ENCODE results near the gene NTNG1.

Gene NTNG1

DNA sequence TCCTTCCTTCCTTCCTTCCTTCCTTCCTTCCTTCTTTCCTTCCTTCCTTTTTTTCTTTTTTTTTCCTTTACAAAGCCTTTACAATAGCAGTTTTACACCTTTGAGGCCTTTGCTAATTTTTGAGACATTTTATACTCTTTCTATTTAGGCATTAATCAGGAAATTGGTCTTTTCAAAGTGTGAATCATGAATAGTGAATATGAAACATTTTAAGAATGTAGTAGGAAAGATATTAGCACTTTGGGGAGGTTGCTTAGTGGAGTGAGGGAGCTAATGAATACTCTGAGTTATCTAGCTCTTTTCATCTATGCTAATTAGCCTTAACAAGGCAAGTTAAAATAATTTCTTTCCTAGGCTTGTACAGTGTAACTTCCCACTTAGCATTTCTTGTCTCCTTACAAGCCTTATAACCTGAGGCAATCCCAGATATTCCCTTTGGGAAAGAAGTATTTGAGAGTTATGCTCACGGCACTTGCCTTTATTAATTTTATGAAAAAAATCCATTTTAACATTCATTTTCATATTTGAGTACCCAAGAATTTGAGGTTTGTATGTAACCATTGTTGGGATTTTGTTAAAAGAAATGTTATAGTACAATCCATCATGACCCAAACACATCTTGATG is 122.6 kb downstream of the NTNG1 start:
- DNase-seq (ENCODE audit: low spot score), result no peak

DNA sequence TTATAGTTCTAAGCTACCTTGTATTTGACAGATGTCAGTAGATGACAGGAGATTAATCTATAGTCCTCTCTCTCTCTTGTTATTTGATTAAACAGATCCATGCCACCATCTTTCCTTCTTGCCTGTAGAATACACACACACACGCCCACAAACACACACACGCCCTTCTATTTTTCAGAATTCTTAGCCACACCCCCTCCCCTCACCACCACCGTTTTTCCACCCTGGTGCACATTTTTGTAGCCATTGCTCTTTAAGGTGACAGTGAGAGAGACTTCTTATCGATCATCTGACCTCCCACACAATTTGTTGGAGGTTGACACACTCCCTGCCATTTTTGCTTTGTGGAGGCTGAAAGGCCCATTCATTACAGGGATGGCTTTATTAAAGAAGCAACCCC is 123.2 kb downstream of the NTNG1 start:
- DNase-seq (ENCODE audit: low spot score), result no peak

DNA sequence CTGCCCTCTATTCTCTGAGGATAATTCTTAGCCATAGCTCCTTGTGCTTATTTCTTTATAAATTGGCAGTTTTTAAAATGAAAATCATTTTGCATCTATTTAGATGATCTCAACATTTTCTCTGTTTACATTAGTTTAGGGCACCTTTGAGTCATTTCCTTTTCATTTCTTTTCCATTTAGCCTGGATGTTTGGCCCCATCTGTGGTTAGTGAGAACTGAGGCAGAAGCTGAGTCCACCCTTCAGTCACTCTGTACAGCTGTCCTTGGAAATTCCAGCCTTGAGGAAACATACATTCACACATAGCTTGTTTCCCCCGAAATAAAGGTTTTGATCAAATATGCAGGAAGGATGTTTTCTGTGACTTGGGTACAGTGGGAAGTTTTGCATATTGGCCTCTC is 123.7 kb downstream of the NTNG1 start:
- no peak for DNase-seq (ENCODE audit: low spot score)

DNA sequence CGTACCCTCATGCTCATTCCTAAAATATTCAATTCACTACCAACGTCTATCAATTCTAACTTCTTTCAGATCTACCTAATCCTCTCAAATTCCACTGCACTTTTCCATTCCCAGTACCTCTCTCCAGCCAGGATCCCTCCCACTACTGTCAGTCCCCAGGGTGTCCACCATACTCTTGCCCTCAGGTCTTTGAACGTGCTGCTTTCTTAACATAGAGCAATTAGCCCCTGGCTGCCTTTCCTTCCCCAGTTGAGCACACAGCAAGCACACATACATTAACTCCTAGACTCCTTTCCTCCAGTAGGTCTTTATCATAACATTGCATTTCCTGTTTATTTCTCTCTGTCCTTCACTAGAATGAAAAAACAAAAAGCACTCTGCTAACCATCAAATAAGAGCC is 126.7 kb downstream of the NTNG1 start:
- no peak for DNase-seq (ENCODE audit: low spot score)

DNA sequence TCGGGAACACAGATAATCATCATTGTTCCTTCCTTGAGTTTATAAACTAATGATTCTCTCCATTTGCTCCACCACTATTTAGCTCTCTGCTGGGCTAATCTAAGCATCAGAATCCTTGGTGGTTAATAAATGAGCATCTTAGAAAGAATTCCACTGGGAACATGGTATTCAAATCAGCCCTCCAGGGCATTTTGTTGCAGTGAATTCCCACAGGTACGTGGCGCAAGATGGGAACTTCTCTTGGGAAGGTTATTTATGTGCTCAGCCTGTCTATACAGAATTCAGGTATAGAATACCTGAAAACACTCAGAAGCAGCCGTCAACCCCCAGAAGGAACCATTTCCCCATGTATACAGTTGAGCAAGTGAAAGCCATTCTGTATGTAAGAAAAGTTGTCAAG is 131.5 kb downstream of the NTNG1 start:
- DNase-seq (ENCODE audit: low spot score), result no peak

DNA sequence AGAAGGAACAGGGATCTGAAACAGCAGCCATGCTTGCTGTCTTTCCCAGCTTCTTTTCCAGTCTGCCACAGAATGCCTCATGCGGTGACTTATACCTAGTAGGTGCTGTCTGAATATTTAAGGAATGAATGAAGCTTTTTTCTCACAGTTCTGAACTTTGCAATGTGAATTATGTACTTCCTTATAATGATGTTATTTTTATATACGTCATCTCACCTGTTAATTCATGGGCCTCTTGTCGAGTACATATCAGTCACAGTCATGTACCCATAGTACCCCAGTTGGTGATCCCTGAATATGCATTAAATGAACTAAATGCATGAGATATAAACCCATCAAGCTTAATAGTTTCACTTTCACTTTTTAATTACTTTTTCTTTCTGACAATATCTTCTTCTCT is 132.7 kb downstream of the NTNG1 start:
- no peak for DNase-seq (ENCODE audit: low spot score)

DNA sequence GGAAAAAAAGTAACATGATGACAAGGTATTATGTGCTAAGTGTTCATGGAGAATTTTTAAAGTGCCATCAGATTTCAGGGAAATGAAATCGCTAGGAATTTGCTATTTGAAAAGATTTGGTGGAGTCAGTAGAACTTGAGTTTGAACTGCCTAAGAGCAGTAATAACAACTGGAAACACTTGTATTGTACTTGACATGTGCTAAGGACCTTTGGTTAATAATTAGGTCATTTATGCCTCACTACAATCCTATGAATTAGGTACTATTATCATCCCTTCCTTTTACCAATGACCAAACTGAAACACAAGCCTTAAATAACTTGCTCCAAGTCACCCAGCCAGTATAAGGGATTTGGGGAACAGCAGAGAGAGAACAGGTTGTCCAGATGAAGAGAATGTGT is 133.4 kb downstream of the NTNG1 start:
- no peak for DNase-seq (ENCODE audit: low spot score)

DNA sequence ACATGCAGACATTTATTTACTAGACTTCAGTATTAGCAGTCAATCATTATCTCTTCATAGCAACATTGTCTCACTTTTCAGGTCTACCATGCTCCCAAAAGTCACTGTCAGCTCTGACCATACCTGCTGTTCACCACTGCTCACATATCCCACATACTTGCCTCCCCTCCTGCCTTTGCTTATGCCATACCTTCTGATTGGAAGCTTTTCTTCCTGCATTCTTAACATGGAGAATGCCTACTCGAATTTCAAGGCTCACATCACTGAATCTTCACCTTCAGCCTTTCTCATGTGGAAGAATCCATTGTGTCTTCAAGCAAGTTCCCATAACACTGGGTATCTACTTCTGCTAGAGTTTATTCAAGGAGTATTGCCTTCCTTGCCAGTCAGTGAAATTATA is 135.4 kb downstream of the NTNG1 start:
- DNase-seq (ENCODE audit: low spot score), result no peak

DNA sequence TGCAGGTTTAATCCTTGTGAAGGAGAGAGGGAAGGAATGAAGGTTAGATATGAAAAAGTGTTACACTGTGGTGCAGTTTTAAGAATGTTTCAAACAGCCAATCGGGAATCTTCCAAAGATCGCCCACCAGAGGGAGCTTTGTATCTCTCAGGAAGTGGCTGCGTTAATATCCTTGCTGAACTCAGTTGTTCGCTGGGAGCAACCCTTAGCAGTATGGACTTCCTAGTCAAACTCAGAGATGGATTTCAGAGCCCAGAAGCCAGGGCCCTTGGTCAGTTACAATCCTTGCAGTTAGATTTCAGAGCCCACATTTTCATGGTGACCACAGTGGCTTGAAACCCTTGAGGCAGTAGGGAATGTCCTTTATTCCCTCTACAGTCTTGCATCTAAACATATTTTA is 136.2 kb downstream of the NTNG1 start:
- DNase-seq (ENCODE audit: low spot score), result peak; percentile 23

DNA sequence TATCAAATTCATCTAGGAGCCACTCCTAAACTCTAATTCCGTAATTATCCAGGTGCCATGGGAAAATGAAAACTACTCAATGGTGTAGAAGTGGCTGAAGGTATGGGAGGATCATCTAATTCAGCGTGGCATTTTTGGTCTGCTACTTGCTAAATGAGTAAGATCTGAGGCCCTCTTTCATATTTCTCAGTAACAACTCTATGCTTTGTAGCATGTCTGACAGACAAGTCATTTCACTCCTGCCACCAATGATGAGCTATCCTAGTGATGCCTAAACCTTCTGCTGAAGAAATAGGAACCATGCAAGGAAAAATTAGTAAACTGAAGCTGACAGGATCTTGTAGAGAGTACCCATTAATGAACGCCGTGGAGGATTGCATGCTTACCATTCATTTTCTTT is 145.3 kb downstream of the NTNG1 start:
- no peak for DNase-seq (ENCODE audit: low spot score)

DNA sequence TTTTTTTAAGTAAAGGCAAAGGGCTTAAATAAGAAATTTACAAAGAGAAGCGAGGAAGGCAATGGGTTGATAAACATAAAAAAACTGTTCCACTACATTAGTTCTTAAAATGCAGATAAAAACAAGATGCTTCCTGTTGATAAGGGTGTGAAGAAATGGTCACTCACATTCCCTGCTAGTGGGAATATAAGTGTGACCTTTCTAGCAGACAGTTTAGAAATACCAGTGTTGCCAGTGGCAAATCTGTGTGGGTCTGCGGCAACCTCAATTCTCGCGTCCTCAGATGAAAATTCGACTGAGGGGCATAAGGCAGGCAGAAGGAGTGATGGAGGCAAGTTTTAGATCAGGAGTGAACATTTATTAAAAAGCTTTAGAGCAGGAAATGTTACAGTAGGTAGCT is 151.1 kb downstream of the NTNG1 start:
- no peak for DNase-seq (ENCODE audit: low spot score)

DNA sequence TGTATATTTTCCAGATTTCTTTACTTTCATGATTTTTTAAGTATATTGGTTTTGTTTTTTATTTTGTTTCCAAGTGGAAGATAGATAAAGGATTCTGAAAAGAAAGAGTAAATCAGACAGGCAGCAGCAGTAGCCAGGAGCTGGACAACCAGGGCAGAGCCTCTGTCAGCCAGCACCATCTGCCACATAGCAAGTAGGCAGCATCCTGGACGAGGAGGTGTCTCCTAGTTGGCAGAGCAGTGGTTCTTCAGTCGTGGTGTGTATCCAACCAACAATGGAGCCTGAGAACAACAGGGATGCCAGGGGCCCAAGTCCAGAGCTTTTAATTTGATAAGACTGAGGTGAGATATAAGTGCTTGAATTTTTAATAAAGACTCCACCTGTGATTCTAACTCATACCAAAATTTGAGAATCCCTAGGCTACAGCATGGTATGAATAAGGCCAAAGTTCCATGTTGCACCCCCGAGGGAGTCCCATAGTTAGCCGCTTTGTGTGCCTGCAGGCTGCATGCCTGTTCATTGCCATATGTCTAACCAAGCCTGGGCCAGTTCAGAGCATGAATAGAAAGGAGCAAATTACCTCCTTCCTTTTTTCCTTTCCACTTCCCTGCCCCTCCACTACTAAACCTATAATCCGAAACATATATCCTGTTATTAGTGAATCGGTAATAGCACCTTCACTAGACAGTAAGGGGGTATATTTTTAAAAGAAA is 153.2 kb downstream of the NTNG1 start:
- no peak for DNase-seq (ENCODE audit: low spot score)

DNA sequence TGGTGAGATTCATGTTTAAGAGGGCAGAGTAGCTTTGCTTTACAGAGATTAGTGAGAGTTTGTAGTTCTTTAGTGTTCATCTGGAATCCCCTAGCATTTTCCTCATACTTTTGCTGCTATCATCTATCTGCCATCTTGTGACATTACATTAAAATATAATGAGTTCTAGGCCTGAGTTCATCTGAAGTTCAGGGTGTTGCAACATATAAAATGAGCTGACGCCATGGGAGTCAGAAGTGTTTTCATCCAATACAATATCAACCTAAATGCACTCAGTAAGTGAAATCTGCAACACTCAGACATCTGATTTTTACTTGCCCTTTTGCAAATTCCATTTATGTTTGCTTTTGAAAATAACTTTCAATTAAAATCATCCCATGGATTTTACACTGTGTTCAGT is 153.8 kb downstream of the NTNG1 start:
- no peak for DNase-seq (ENCODE audit: low spot score)

DNA sequence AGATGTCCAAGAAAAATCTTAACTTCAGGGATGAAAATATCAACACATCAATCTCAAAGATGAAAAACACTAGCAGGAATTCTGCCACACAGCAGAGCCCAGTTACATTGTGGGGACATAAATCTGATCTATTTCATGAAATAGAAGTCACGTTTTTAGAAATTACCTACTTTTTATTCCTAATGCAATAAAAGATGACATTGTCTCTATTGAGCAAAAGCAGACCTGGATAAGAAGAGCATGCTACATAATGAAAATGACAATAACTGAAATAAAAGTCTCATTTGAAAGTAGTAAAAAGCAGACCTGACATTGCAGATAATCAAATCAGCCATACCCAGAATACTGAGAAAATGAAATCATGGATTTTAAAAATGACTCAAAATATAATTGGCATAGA is 156.8 kb downstream of the NTNG1 start:
- no peak for DNase-seq (ENCODE audit: low spot score)

DNA sequence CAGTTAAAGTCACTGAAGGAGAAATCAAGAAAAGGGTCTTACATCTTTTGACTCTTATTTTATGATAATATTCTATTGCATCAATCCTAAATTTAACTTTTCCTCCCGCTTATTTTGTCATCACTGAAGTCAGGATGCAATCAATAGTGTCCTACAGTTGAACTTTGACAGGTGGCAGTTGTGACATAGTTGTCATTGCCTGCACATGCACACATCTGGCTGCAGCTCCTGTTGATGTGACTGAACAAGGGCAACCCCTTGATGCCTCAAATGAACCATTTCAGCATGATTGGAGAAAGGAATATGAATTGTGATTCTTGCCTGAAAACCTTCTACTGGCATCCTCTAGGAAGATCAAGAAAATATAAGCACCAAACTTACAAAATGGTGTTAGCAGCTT is 157.7 kb downstream of the NTNG1 start:
- no peak for DNase-seq (ENCODE audit: low spot score)

DNA sequence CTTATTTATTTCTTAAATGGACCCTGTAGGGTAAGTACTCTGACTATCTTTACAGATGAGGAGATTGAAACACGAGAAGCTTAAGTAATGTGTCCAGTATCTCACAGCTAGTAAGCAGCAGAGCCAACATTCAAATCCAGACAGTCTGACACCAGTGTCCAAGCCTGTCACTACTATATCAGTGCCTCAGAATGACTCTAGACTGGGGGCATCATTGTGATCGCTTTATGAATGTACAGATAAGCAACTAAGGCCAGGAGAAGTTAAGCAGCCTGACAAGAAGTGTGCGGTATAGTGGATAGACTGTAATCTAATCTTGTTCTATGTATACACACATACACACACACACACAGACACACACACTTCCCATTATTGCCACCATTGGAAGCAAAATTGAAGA is 158.7 kb downstream of the NTNG1 start:
- no peak for DNase-seq (ENCODE audit: low spot score)

DNA sequence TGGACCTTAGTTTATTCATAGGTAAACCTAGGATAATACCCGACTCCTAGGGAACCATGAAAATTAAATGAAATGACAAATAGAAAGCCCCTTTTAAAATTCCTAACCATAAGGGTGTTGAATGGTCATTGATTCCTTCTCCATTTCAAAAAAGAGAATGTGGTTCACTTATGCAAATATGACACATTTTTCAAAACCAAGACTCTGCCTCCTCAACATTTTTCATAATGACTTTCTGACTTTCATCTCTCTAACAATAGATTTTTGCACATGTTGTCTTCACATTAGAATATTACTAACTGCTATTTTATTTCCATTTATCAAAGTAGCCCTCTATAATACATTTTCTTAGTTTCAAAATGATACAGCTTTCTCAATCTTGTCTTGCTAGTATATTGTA is 169.1 kb downstream of the NTNG1 start:
- no peak for DNase-seq (ENCODE audit: low spot score)

DNA sequence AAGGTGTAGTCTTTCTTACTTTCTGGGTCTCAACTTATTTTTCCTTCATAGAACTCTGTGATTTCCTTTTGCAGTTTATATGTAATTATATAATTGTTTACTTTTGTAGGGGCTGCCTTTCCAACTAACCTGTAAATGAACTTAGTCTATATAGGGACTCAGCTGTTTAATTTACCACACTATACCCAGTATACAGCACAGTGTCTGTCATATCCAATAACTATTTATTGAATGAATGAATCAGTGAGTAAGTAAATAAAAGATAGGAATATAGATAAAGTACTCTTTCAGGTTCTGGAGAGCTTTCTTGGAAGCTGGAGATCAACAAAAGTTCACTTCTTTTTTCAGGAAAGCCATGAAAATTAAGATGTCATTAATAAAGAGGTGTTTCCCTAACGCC is 174.8 kb downstream of the NTNG1 start:
- no peak for DNase-seq (ENCODE audit: low spot score)

DNA sequence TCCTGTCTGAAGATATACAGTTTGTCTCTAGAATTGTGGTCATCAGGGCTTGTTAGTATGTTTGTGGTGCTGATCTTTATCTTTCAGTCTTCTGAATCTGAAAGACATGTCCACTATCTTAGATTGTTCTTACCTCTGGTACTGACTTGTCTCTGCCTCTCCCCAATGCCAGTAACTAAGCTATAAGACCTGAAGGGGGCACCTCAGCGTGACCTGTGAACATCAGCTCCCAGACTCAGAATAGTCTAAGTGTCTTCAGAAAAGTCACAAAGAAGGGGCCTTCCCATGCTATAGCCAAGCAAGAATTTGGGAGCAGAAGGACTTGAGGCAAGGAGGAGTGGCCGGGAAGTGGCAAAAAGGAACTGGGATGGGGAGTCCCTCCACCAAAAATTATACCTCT is 178.1 kb downstream of the NTNG1 start:
- DNase-seq (ENCODE audit: low spot score), result no peak

DNA sequence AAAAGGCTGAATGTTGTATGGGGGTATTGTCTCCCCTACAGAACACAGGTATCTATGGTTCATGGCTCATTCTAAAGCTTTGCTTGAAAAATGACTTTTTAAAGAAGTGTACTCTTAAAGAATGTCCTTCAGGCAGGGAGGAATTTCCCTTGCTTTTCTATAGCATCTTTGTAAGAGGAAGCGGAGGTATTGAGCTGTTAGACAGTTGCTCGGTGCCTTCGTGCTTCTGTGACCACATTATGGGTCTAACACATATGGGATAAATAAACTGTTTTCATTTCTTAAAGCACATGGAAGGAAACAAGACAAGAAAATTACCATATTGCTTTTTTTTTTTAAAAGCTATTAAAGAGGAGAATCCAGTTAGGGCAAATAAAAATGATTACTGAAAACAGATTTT is 182.9 kb downstream of the NTNG1 start:
- no peak for DNase-seq (ENCODE audit: low spot score)

DNA sequence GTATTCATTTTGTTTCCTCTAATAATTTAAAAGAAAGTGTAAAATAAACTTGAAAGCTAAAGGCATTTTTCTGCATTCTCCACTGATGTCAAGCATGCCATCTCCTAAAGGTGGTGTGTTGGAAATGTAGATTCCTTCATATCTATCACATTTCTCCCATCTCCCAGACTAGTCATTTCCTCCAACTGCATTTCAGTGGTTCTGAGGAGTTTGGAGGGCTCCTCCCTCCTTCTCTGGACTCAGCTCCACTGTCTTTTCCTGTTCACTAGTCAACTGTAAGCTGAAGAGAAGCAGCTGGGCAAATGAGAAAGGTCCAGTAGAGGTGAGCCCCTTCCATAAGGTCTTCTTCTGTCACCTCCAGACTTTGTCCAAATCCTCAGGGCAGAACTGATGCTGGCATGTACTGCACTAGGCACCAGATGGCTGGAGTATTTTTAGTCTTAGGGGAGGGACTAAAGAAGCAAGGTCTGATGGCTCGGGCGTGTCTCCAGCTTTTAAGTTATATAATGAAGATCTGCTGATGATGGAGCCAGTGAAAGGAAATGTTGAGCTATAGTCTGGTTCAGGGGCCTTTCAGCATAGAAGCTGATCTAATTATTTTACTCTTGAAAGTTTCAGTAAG is 186.1 kb downstream of the NTNG1 start:
- no peak for DNase-seq (ENCODE audit: low spot score)

DNA sequence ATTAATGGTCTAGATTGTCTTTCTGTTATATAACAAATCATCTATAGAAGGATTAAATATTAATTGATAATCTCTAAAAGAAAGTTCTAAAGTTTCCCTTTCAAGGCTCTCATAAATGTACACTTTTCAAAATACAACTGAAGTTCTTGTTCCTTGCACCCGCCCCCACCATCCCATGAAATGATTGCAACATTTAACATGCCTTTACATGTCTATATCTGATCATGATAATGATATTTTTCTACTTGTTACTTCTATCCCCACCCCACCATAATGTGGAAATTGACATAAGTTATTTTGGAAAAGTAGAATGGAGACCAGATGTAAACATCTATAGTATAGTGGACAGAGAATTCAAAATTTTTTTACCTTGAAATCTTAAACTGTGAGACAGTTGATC is 186.6 kb downstream of the NTNG1 start:
- no peak for DNase-seq (ENCODE audit: low spot score)

DNA sequence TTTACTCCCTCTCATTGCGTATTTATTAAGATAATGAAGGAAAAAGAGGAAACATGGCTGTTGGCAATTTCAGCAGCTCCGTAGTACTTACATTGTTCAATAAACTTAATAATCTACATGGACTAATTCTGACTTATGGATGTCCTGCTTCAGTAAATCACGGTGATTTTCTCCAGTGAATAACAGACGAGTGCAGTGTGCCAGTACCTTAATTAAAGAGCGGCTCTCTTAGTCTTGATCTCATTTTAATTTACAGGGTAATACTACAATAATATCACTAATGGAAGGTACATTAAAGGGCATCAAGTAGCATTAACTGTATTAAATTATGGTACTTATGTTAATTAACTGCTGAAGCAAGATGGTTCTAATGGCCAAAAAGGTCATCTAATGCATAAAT is 187.2 kb downstream of the NTNG1 start:
- DNase-seq (ENCODE audit: low spot score), result no peak

DNA sequence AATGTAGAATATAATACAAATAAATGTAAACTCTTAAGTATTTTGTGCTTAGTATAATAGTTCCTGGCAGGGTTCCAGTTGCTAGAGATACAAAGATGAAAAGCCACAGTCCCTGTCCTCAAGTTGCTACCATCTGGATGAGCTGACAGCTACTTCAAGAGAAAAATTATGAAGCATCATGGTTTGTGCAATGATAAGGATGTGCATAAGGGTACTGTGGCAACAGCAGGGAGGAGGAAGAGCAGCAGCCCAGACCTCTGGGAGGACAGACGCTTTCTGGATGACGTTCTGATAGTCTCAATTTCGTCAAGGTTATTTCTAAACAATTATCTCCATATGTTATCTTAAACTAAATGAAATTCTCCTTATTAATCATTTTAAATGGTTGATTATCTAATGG is 198.9 kb downstream of the NTNG1 start:
- DNase-seq (ENCODE audit: low spot score), result no peak

All from HuH-7.5 (cell line).